OCI-LY7 (cell line): ENCODE results near the gene KIF16B.

Experiments
- EZH2phosphoT487 ChIP-seq: fragments of 200-600 bp; sonication (generic); IDR thresholded peaks from 2 replicates; pipeline ENCODE4 v1.6.1; 2018; ENCODE audit warnings: low read depth, borderline replicate concordance, mild to moderate bottlenecking, mixed run types, antibody characterized with exemption, low read length, moderate library complexity, mixed read lengths
- TF ChIP-seq, protein P1 (sequence below): fragments of 200-600 bp; sonication (generic); conservative IDR thresholded peaks from 2 replicates; pipeline ENCODE4 v1.5.1; 2014; ENCODE audit warnings: mild to moderate bottlenecking, antibody characterized with exemption, low read length, moderate library complexity, mixed read lengths

- TF ChIP-seq, protein P1, sequence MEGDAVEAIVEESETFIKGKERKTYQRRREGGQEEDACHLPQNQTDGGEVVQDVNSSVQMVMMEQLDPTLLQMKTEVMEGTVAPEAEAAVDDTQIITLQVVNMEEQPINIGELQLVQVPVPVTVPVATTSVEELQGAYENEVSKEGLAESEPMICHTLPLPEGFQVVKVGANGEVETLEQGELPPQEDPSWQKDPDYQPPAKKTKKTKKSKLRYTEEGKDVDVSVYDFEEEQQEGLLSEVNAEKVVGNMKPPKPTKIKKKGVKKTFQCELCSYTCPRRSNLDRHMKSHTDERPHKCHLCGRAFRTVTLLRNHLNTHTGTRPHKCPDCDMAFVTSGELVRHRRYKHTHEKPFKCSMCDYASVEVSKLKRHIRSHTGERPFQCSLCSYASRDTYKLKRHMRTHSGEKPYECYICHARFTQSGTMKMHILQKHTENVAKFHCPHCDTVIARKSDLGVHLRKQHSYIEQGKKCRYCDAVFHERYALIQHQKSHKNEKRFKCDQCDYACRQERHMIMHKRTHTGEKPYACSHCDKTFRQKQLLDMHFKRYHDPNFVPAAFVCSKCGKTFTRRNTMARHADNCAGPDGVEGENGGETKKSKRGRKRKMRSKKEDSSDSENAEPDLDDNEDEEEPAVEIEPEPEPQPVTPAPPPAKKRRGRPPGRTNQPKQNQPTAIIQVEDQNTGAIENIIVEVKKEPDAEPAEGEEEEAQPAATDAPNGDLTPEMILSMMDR = no peak
- TF ChIP-seq EZH2phosphoT487 = no peak
These were observed 127.8 kb downstream of the KIF16B start for GRCh38 chr20:16445482-16445881.
